ENCODE measurements around the gene SPOP. TPM values are rescaled to one million over a fixed set of nuclear protein-coding genes. Genes with fewer than 3 reads are reported as not detected.
A peak's percentile ranks its signal among the peaks of the same experiment; 100 is the strongest.
"Not testable (repeated sequence)": the region's sequence is repeated elsewhere in the genome, so short reads cannot be mapped to it uniquely, and the experiment has no call there.

Gene SPOP
- total RNA-seq, 8 experiments from 2014 or later = 39.4 to 61.7 (median 45.4) TPM

GRCh38 chr17:49691677-49692191, 13.8 kb upstream of the SPOP start:
- 41 to 80% (median 60%) methylated on average over 1 to 8 of the region's 8 CpGs; no CpG with 5 or more reads in 3 of the 10 experiments for WGBS, 10 experiments
- no peak overlapping the region for H3K27ac ChIP-seq
- no peak for ATAC-seq (replicated peaks in 6 of 8)

DNA sequence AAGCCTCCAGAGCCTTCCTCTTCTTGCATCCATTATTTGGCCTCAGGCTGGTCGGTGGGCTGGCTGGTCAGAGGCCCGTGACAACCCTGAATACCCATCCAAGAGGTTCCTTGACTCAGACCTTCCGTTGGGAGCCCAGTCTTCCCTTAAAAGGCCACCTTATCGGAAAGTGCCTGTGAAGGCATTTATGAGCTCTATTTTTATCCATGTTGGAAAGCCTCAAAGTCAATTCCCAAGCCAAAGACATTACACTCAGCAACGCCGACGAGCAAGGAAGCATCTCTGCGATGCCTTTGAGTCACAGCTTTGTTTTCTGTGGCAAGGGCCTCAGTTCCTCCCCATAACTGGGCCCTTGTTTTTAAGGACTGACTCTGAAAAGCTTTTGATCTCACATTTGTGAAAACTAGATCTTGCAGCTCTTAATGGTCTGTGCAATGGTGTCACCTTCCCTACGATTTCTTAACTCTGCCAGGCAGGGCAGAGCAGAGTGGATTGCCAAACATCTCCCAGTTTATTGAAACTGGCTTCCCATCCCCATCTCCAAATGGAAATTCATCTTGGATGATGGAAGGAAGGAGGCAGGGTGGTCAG, 13.3 kb upstream of the SPOP start:
- no peak for ATAC-seq (replicated peaks in 6 of 8)
- 35 to 90% (median 84%) methylated on average over 1 to 9 of the region's 9 CpGs; no CpG with 5 or more reads in 3 of the 10 experiments for WGBS, 10 experiments
- no peaks in the 10 kb centered on the region for H3K4me1 ChIP-seq (replicated peaks in 1 of 2)
- H3K27ac ChIP-seq = no peak overlapping the region
- no peak overlapping the region for H3K4me3 ChIP-seq
- in situ Hi-C loops (cut with MboI; ENCODE audit: low pct_unique_long_range_greater_than_20kb in 2 of 9, low sequenced_read_pairs in 9 of 9, unreplicated experiment in 9 of 9) = loop anchor here (5.0 to 25.0 kb wide), 5 partner anchors 116 to 279 kb away; partner anchors contain the start of genes PHB1 (in 4 of the 9) and NXPH3 (in 2 of the 9)

More at GRCh38 chr17:49691677-49692191, 13.8 kb upstream of the SPOP start:
- in situ Hi-C loops (cut with MboI; ENCODE audit: low pct_unique_long_range_greater_than_20kb in 2 of 9, low sequenced_read_pairs in 9 of 9, unreplicated experiment in 9 of 9) = loop anchor here (5.0 to 25.0 kb wide), 5 partner anchors 117 to 279 kb away; partner anchors contain the start of genes PHB1 (in 4 of the 9) and NXPH3 (in 2 of the 9)
- H3K4me3 ChIP-seq = no peak overlapping the region
- H3K4me1 ChIP-seq (replicated peaks in 1 of 2) = no peaks in the 10 kb centered on the region

DNA sequence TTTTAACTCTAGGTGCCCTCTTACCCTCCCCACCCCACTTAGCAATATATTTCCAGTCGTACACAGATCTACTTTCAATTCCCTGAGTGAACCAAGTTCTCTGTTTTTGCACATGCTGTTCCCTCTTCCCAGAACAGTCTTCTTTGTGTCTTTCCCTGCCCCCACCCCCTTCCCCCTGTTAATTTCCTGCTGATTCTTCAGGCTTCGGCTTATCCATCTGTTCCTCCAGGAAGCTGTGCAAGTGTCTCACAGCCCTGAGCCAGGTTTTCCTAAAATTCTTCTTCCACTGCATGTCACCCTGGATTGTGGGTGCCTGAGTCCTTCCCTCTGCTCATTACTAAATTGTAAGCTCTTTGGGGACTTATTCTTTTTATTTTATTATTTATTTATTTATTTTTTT, 12.4 kb upstream of the SPOP start:
- Histone ChIP-seq H3K4me3 (no peak overlapping the region), H3K4me1 (replicated peaks in 1 of 2) (no peaks in the 10 kb centered on the region), H3K27ac (no peak overlapping the region)
- WGBS, 10 experiments = 0 to 100% (median 72%) methylated on average over 1 to 2 of the region's 2 CpGs; no CpG with 5 or more reads in 4 of the 10 experiments
- in situ Hi-C loops (cut with MboI; ENCODE audit: low pct_unique_long_range_greater_than_20kb in 2 of 9, low sequenced_read_pairs in 9 of 9, unreplicated experiment in 9 of 9) = loop anchor here (5.0 to 25.0 kb wide), 5 partner anchors 115 to 278 kb away; partner anchors contain the start of genes PHB1 (in 4 of the 9) and NXPH3 (in 2 of the 9)
- no peak for ATAC-seq (replicated peaks in 6 of 8)

DNA sequence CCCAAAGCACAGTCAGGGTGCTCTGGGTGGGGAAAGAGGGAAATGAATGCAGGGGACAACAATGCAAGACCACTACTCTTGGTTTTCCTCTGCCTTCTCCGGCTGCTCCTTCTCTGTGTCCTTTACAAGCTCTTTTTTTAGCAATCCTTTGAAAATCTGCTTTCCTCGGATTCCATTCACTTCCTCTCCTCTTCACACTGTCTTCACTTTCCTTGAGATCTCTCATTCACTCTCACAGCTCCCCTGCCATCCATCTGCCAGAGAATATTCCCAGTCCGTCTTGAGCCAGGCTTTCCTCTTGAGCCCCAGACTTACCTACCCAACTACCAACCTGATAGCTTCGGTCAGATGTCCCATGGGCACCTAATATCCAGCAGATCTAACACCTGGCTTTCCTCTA, 11.0 kb upstream of the SPOP start:
- in situ Hi-C loops (cut with MboI; ENCODE audit: low pct_unique_long_range_greater_than_20kb in 2 of 9, low sequenced_read_pairs in 9 of 9, unreplicated experiment in 9 of 9) = loop anchor here in 6 of 9 experiments (10.0 to 25.0 kb wide), 3 partner anchors 114 to 277 kb away; partner anchors contain the start of genes PHB1 (in 4 of the 6) and NXPH3 (in 2 of the 6)
- ATAC-seq (replicated peaks in 6 of 8) = no peak
- H3K4me1 ChIP-seq (replicated peaks in 1 of 2) = no peaks in the 10 kb centered on the region
- H3K4me3 ChIP-seq = no peak overlapping the region
- WGBS, 10 experiments = 48 to 94% (median 78%) methylated on average over 2 to 4 of the region's 4 CpGs
- no peak overlapping the region for H3K27ac ChIP-seq

- in situ Hi-C loops (cut with MboI; ENCODE audit: low pct_unique_long_range_greater_than_20kb in 2 of 9, low sequenced_read_pairs in 9 of 9, unreplicated experiment in 9 of 9) = loop anchor here in 6 of 9 experiments (10.0 to 25.0 kb wide), 3 partner anchors 113 to 276 kb away; partner anchors contain the start of genes PHB1 (in 4 of the 6) and NXPH3 (in 2 of the 6)
- ATAC-seq (replicated peaks in 6 of 8) = no peak
- Histone ChIP-seq H3K4me1 (replicated peaks in 1 of 2) (no peaks in the 10 kb centered on the region), H3K27ac (no peak overlapping the region), H3K4me3 (no peak overlapping the region)
- WGBS, 10 experiments = 50 to 90% (median 75%) methylated on average over 2 to 10 of the region's 10 CpGs
Measured at GRCh38 chr17:49687878-49688491, 10.1 kb upstream of the SPOP start.

GRCh38 chr17:49681106-49681979, 3.4 kb upstream of the SPOP start:
- no peak overlapping the region for H3K4me3 ChIP-seq
- peaks cover 0 to 5% of the 10 kb centered on the region in 2 donors for H3K4me1 ChIP-seq (replicated peaks in 1 of 2)
- ATAC-seq (replicated peaks in 6 of 8) = no peak
- H3K27ac ChIP-seq = no peak overlapping the region
- in situ Hi-C loops (cut with MboI; ENCODE audit: low pct_unique_long_range_greater_than_20kb in 2 of 9, low sequenced_read_pairs in 9 of 9, unreplicated experiment in 9 of 9) = loop anchor here in 6 of 9 experiments (10.0 to 25.0 kb wide), 3 partner anchors 107 to 269 kb away; partner anchors contain the start of genes PHB1 (in 4 of the 6) and NXPH3 (in 2 of the 6)
- 27 to 84% (median 54%) methylated on average over 3 to 8 of the region's 9 CpGs for WGBS, 10 experiments

GRCh38 chr17:49680314-49680713, 2.4 kb upstream of the SPOP start:
- Histone ChIP-seq H3K4me1 (replicated peaks in 1 of 2) (peaks cover 7 to 15% of the 10 kb centered on the region in 2 donors), H3K4me3 (no peak overlapping the region), H3K27ac (no peak overlapping the region)
- ATAC-seq (replicated peaks in 6 of 8) = no peak
- 20 to 94% (median 82%) methylated on average over 1 to 6 of the region's 6 CpGs; no CpG with 5 or more reads in 4 of the 10 experiments for WGBS, 10 experiments
- in situ Hi-C loops (cut with MboI; ENCODE audit: low pct_unique_long_range_greater_than_20kb in 2 of 9, low sequenced_read_pairs in 9 of 9, unreplicated experiment in 9 of 9) = loop anchor here in 6 of 9 experiments (10.0 to 25.0 kb wide), 3 partner anchors 106 to 268 kb away; partner anchors contain the start of genes PHB1 (in 4 of the 6) and NXPH3 (in 2 of the 6)

- in situ Hi-C loops (cut with MboI; ENCODE audit: low pct_unique_long_range_greater_than_20kb in 2 of 9, low sequenced_read_pairs in 9 of 9, unreplicated experiment in 9 of 9) = loop anchor here in 6 of 9 experiments (25.0 kb wide), 2 partner anchors 240 to 265 kb away; partner anchors contain the start of gene PHB1 (in 4 of the 6)
- peak; percentile 67 to 85 (median 78) for ATAC-seq (replicated peaks in 6 of 8)
- Histone ChIP-seq H3K27ac (peak overlapping the region; percentile 95 to 96), H3K4me3 (peak overlapping the region; percentile 49 to 62 (median 54)), H3K4me1 (replicated peaks in 1 of 2) (peaks cover 7 to 17% of the 10 kb centered on the region in 2 donors)
- 0% methylated on average over 1 to 8 of the region's 34 CpGs; no CpG with 5 or more reads in 1 of the 10 experiments for WGBS, 10 experiments
Measured at GRCh38 chr17:49677134-49677932, 564 bp downstream of the SPOP start.

DNA sequence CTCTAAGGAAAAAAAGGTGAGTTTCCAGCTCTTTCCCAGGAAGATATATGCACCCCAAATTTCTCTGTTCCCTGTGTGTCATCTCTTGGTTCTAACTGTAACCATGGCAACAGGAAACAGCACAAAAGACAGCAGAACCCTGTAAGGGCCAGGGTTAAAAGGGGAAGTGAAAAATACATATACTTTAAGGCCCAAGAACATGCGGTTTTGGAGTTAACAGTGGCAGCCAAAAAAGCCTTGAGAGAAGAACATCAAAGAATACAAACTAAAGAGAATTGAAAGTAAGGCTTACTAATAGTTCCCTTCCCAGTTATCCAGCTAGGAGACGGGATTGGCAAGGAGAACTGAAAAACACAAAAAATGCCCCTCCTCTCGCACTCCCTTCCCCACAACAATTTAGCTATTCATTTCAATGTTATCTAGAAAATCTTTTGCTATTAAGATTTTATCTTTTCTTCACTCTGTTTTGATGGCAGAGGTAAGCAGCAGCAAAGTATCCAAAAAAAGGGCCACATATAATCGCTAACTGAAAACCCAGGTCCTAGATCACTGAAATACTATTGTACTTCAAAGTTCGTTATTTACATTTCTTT, 1.5 kb downstream of the SPOP start:
- no peak overlapping the region for H3K27ac ChIP-seq
- ATAC-seq (replicated peaks in 6 of 8) = no peak
- peaks cover 7 to 17% of the 10 kb centered on the region in 2 donors for H3K4me1 ChIP-seq (replicated peaks in 1 of 2)
- H3K4me3 ChIP-seq = peak overlapping the region; percentile 49 to 62 (median 54)
- 0 to 44% (median 21%) methylated on average over 1 to 5 of the region's 5 CpGs for WGBS, 10 experiments
- in situ Hi-C loops (cut with MboI; ENCODE audit: low pct_unique_long_range_greater_than_20kb in 2 of 9, low sequenced_read_pairs in 9 of 9, unreplicated experiment in 9 of 9) = loop anchor here in 6 of 9 experiments (25.0 kb wide), 2 partner anchors 239 to 264 kb away; partner anchors contain the start of gene PHB1 (in 4 of the 6)

DNA sequence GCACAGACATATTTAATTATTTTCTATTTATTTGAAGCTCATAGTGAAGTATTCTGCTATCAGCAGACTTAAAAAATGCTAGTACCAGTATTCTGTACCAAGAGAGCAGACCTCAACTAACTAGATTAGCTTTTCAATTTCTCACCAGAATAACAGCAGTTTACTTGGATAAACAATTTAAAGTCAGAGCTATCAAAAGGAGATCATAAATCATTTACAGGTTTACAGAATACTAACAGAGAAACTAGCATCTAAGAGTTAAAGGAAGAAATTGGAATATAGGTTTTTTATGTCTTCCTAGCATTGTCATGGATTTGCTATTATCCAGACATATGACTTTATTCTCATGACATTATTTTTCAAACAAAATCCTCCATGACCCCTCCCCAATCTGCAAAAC, 3.4 kb downstream of the SPOP start:
- H3K4me3 ChIP-seq = no peak overlapping the region
- no peak overlapping the region for H3K27ac ChIP-seq
- in situ Hi-C loops (cut with MboI; ENCODE audit: low pct_unique_long_range_greater_than_20kb in 2 of 9, low sequenced_read_pairs in 9 of 9, unreplicated experiment in 9 of 9) = no loop called here
- peaks cover 7 to 17% of the 10 kb centered on the region in 2 donors for H3K4me1 ChIP-seq (replicated peaks in 1 of 2)
- ATAC-seq (replicated peaks in 6 of 8) = no peak

DNA sequence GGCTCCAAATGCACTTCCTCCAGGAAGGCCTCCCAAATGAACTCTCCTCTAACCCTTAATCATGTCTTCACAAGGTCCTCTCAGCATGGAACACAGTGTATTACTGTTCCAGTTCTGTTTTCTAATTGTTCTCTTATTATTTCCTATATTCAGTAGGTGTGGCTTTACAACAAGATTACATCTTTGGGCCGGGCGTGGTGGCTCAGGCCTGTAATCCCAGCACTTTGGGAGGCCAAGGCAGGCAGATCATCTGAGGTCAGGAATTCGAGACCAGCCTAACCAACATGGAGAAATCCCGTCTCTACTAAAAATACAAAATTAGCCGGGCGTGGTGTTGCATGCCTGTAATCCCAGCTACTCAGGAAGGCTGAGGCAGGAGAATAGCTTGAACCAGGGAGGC, 4.2 kb downstream of the SPOP start:
- WGBS, 10 experiments = 60 to 100% (median 98%) methylated on average over 1 to 6 of the region's 6 CpGs
- H3K27ac ChIP-seq; in situ Hi-C loops (cut with MboI; ENCODE audit: low pct_unique_long_range_greater_than_20kb in 2 of 9, low sequenced_read_pairs in 9 of 9, unreplicated experiment in 9 of 9); ATAC-seq (replicated peaks in 6 of 8); H3K4me3 ChIP-seq: not testable (repeated sequence)
- peaks cover 7 to 17% of the 10 kb centered on the region in 2 donors for H3K4me1 ChIP-seq (replicated peaks in 1 of 2)
